ENCODE measurements around the gene CYLD.

The CYLD gene

GRCh38 chr16:50789757-50790156 lies 47.9 kb downstream of the CYLD start:
- DNase-seq, result no peak

GRCh38 chr16:50791522-50791921 lies 49.6 kb downstream of the CYLD start:
- no peak for DNase-seq

DNA sequence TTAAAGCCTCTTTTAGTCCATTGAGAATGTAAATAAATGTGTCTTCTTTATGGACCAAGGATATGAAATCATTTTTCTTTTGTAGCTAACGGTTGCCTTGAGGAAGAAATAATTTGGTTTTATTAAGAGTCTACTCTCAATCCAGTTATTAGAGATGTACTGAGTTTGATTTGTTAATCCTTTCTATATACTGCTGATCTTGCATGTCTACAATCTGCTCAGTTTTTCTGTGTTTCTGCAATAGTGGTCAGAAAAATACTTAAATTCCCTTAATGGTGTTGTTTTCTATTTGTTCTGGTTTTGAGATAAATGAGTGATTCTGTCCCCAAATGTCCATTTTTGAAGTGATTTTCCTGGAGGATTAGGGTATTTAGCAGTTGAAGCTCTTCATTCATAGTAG lies 54.9 kb downstream of the CYLD start:
- DNase-seq, result no peak

GRCh38 chr16:50797456-50797855 lies 55.6 kb downstream of the CYLD start:
- no peak for DNase-seq

- peak in 1 of 3 experiments; percentile 10 for DNase-seq
Measured at GRCh38 chr16:50800074-50800473, 58.2 kb downstream of the CYLD start.

DNA sequence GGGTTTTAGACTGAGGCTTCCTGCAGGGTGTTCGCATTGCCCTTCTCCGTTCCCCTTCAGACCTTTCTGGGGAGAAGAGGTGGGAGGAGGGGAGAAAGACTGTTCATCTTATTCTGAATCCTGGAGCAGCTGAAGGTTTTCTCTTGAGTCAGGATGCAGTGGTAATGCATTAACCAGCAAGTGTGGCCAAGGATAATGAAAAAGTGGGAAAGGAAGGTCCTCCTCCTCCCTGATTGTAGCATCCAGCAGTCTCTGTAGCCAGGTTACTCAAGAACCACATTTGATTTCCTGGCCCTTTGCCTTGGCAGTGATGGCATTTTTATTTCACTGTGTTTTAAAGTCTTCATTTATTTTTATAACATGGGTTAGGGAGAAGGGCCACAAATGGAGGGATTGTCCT lies 59.1 kb downstream of the CYLD start:
- DNase-seq, result no peak

DNA sequence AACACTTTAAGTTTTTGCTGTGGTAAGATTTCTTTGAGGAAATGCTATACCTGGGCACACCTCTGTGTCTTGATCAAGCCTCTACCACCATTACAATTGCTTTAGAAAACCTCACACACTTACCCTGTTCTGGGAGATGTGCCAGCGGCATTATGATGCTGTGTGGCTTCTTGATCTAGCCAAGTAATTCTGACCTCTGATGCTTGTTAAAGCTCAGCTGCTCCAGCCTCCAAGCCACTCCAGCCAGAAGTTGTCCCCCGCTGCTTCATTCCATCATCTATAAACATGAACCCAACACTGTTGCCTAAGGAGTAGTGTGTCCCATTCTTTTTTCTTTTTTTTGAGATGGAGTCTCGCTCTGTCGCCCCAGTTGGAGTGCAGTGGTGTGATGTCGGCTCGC lies 60.1 kb downstream of the CYLD start:
- DNase-seq, result no peak

GRCh38 chr16:50802961-50803360 lies 61.1 kb downstream of the CYLD start:
- no peak for DNase-seq

DNA sequence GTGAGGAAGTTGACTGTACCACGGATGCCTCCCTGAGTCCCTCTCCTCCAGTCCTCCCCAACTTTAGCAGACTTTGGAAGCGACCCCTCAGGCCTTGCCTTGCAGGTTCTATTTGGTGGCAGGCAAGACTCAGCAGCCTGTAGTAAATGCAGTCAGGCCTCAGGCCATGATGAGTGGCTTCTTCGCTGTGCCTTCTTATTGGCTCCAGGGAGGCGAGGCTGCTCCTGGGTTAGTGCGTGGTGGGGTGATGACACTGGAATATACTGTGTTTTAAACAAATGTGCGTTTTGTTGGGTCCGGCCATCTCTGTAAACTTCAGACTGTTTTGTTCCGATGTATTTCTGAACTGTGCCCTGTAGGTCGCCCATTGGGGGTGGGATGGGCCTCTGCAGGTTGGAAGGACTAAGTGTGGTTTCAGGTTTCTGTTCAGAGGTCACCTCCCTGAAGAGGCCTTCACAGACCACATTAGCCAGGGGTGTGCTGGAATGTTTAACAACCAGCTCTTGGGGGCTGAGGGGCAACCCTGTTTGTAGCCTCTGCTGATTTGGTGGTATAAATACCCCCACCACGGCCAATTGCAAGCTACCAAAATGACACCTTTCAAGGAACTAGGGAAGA lies 62.5 kb downstream of the CYLD start:
- DNase-seq, result no peak

DNA sequence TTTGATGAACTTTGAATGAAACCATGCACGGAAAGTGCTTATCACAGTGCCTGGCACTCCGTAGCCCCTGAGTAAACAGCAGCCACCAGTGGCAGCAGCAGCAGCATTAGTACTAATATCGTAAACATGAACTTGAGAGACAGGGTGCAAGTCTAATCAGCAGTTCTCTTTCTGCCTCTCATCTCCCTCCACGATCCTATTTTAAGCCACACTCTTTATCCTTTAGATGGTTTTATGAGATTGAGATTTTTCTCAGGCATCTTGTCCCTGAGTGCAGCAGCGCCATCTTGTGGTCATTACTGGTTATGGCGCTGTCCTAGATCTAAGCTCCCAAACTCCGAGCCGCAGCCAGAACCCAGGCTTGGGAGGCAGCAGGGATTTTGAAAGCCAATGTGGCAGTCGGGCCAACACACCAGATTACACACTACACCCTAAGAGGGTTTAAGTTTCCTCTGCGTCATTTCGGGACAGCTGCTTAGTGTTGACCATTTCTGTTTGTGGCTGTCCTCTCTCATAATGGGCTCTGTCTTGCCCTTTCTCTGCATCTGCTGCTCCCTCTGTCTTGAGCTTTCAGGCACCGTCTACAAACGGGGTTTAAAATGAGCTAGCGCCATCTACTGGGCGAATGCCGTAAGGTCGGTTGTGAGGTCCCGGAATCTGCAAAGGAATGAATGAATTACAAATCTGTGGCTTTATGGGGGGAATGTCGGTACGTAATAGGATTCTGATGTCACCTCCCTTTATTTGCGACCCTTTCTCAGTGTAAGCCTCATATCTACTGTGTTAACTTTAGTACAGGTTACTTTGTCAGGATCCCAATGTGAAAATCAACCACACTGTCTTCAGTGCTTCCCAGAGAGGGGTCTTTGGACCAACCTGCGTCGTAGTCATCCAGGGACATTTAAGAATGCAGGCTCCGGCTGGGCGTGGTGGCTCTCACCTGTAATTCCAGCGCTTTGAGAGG lies 64.5 kb downstream of the CYLD start:
- peak; percentile 85 to 95 (median 86) for DNase-seq

DNA sequence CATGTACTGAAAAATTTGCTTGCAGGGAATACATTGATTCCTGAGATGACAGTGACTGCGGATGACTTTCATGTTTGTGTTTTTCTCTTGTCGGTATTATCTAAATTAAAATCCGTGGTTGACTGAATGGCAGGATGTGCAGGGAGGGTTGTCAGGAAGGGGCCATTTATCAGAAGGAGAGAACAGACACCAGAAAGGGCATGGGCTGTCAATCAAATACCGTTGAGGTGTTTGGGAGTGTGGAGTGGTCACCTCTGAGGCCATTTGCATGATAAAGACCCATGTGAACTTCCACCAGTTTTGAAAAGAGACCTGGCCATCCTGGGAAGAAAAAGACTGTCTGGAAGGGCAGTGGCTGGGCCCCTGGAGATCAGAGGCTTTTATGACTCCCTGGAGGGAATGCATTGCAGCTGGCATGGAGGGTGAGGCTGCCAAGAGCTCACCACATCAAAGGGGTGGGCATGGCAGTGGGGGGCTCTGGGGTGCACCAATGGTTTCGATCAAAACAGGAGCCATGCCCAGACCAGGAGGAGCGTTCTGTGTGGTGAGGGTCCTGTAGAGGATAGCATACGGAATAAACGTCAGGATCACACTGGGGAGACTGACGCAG lies 67.1 kb downstream of the CYLD start:
- no peak for DNase-seq

- DNase-seq, result no peak
Measured at GRCh38 chr16:50809561-50809960, 67.7 kb downstream of the CYLD start.

DNA sequence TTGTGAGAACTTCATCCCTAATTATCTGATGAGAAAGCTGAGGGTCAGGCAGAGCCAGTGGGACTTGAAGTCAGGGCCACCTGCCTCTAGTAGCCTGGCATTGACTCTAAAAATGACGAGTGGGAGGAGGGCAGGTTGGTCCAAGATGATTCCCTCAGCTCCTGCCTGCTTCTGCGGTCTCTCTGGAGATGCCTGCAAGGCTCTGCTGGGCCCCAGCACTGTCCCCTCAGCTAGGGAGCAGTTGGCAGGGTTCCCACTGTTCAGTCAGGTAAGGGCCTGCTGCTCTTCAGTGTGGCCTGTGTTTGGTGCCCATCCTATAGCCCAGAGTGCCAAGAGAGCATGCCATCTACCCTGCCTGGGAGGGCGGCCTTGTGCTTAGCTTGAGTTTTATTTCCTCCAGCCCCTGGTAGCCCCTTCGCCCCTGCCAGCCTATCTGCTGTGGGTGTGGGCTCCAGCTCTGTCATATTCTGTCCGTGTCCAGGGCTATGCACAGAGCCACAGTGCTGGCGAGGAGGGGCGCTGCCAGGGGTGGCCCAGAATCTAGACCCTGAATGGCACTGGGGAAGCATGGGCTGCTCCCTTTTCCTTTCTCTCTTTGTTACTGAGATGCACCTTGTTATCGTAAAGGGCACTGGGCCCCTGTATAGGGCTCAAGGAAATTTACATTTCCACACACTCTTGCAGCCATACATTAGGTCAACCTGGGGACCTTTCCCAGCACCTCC lies 68.5 kb downstream of the CYLD start:
- DNase-seq, result no peak

DNA sequence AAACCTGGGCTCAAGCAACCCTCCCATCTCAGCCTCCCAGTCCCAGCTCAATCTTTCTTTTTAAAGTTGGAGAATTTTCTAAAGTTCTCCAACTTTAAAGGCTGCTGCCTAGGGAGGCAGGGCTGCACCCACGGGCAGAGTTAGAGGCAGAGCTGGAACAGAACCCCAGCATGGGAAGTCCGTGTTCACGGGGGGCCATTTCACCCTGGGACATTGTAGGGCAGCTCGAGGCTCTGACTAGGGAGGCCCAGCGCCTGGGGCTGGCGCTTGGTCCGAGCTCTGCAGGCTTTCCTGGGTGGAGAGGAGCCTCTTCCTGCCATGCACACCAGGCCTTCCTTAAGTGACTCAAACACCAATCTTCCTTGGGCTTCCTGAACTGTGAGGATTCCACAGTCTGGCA lies 70.2 kb downstream of the CYLD start:
- DNase-seq, result no peak

- no peak for DNase-seq
Measured at GRCh38 chr16:50812876-50813466, 71.1 kb downstream of the CYLD start.

DNA sequence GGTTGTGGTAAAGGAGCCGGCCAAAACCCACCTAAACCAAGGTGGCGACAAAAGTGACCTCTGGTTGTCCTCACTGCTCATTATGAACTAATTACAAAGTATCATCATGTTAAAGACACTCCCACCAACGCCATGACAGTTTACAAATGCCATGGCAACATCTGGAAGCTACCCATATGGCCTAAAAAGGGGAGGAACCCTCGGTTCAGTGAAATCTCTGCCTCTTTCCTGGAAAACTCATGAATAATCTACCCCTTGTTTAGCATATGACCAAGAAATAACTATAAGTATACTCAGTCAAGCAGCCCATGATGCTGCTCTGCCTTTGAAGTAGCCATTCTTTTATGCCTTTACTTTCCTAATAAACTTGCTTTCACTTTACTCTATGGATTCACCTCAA lies 72.2 kb downstream of the CYLD start:
- no peak for DNase-seq

GRCh38 chr16:50814541-50814940 lies 72.7 kb downstream of the CYLD start:
- peak in 1 of 3 experiments; percentile 26 for DNase-seq

DNA sequence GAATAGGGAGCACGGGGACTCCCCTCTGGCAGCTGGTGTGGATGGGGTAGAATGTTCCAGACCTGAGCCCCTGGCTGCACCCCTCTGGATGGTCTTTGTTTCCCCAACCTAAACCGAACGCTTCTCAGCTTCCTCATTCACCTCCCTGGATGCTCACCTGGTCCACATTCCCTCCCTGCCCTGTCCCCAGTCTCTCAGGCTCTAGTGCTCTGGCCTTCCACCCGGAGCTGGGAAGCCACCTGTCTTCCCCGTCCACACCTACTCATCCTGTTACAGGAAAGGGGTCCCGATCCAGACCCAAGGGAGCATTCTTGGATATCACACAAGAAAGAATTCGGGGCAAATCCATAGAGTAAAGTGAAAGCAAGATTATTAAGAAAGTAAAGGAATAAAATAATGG lies 73.5 kb downstream of the CYLD start:
- no peak for DNase-seq

DNA sequence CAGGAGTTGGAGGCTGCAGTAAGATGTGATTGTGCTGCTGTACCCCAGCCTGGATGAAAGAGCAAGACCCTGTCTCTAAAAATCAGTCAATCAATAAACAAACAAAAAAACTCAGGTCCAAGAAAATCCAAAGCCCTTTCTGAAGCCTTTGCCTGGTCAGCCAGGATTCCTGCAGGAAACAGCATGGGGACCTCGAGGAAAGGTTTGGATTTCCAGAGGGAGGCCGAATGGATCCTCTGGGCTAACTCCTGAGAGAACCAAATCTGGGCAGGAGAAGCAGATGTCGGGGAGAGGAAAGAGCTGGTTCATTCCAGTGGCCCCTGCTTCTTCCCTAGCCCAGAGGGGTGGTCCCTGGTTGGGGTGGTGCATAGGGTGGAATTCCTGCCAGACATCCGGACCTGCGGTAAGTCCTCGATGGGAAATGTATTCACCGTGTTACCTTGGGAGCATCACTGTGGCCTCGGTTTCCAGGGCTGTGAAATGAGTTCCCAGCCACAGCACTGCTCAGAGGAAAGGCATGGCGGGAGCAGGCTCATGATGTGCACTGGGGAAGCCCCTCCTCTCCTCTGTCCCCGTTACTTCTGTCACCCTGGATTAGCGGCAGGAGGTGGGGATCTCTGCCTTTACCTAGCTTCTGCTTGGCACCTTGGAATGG lies 75.1 kb downstream of the CYLD start:
- DNase-seq, result no peak

GRCh38 chr16:50818380-50818779 lies 76.5 kb downstream of the CYLD start:
- no peak for DNase-seq

GRCh38 chr16:50819706-50820105 lies 77.8 kb downstream of the CYLD start:
- no peak for DNase-seq

GRCh38 chr16:50820225-50820624 lies 78.3 kb downstream of the CYLD start:
- no peak for DNase-seq

Data from NCI-H1417 (cell line).